ENCODE measurements around the gene C14orf132. TPM values are rescaled to one million over a fixed set of nuclear protein-coding genes. Genes with fewer than 3 reads are reported as not detected.

The C14orf132 gene
- total and polyA plus RNA-seq, 2 of the 4 experiments (the other 2 are of a cell fraction), result 6.3 to 13.5 TPM

DNA sequence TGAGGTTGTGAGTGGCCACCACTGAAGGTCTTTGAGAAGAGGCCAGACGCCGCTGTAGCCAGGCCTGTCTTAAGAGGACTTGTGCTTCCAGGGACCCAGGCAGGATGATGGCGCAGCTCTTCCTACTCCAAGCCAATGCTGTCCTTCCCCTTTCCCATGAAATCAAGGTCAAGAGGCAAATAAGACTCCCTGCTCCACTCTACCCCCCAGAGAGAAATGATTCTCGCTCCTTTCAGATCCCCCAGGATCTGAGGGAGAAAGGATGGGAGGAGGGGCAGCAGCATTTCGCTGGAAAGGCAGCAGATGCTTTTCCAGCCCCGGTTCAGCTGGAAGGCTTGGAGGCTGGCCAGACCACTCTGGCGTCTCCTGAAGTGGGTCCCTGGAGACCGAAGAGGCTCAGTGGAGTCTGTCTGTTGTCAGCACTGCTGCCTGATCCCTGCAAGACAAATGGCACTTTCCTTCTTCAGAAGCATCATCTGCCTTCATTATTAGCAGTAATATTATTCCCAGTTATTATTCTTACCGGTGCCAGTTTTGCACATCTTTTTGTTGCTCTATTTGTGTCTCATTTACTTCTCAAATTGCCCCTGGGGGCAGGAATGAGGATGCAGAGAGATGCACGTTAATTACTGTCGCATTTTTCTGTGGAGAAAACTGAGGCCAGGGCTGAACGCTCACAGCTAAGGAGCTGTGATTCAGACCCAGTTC lies 51.4 kb downstream of the C14orf132 start (continued):
- TF ChIP-seq MXI1 (IDR thresholded peaks at IDR 0.05; ENCODE audit: borderline replicate concordance, low read depth, low read length), result no peak
- TF ChIP-seq POLR2A (IDR thresholded peaks at IDR 0.05; ENCODE audit: low read depth, low read length), result no peak

DNA sequence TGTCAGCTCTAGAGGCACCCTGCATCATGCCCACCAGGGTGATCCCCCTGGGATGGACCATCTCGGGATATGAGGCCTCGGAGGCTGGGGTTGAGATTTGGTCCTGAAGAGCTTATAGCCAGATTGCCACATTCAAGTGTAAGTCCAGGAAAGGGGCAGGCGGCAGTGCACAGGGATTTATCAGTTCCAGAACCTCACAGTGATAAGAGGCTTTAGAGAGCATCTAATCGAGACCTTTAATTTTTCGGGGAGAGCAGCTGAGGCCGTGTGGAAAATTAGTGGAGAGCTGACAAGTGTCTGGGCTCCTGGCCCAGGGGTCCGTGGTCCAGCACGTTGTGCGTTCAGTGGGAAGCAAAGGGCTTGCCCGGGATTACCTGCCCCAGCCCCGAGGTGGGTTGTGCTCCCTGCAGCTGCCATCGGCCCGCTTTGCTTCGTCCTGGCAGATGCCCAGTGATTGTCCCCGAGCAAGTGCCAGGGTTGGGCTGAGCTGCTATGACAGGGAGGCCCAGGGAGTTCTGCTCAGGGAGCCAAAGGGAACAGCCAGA lies 52.1 kb downstream of the C14orf132 start:
- TF ChIP-seq NFE2L2 (IDR thresholded peaks at IDR 0.05; ENCODE audit: low read depth, low read length) (no peak), MXI1 (IDR thresholded peaks at IDR 0.05; ENCODE audit: borderline replicate concordance, low read depth, low read length) (no peak), FOS (IDR thresholded peaks at IDR 0.05; ENCODE audit: low read depth, low read length) (no peak), POLR2A (IDR thresholded peaks at IDR 0.05; ENCODE audit: low read depth, low read length) (no peak)
- Histone ChIP-seq H3K9me3 (ENCODE audit: control insufficient read depth, insufficient read depth, low read length) (no peaks in the 10 kb centered on the region), H2BK20ac (ENCODE audit: low read depth, low read length) (no peak overlapping the region), H2BK15ac (ENCODE audit: low read depth, low read length) (no peak overlapping the region), H2BK5ac (ENCODE audit: low read depth, low read length, poor library complexity, severe bottlenecking) (no peak overlapping the region), H3K4me2 (ENCODE audit: low read depth, low read length) (no peak overlapping the region), H2BK120ac (ENCODE audit: low read depth, low read length) (no peak overlapping the region), H3K4me1 (ENCODE audit: control insufficient read depth, insufficient read depth, low read length) (peaks cover 21% of the 10 kb centered on the region), H3K9me1 (ENCODE audit: insufficient read depth, low read length) (peaks cover 18% of the 10 kb centered on the region), H3K9ac (ENCODE audit: low read depth, low read length) (no peak overlapping the region), H3K27ac (ENCODE audit: insufficient read depth, low read length) (no peak overlapping the region), H3K4ac (ENCODE audit: low read depth, low read length) (no peak overlapping the region), H3K79me1 (ENCODE audit: low read depth in 1 of 2, low read length in 2 of 2) (peaks cover 2 to 4% of the 10 kb centered on the region in 2 experiments; a peak in 2 of 4 replicates), H4K20me1 (ENCODE audit: insufficient read depth, low read length) (no peaks in the 10 kb centered on the region), H4K8ac (ENCODE audit: low read depth in 2 of 2, low read length in 2 of 2) (no peak overlapping the region), H4K91ac (ENCODE audit: insufficient read depth, low read depth, low read length) (no peak overlapping the region), H3K27me3 (ENCODE audit: control insufficient read depth, insufficient read depth, low read length) (no peaks in the 10 kb centered on the region), H3K56ac (ENCODE audit: extremely low read depth, insufficient read depth, low read length) (no peak overlapping the region), H2AK5ac (ENCODE audit: low read depth, low read length) (no peak overlapping the region), H2AFZ (replicated peaks; ENCODE audit: low read length, poor library complexity) (no peak overlapping the region), H3K14ac (replicated peaks; ENCODE audit: low read depth, low read length) (no peak overlapping the region), H3K18ac (ENCODE audit: low read depth, low read length) (no peak overlapping the region), H3K23ac (ENCODE audit: low read depth, low read length) (no peak overlapping the region), H3K36me3 (ENCODE audit: control insufficient read depth, insufficient read depth, low read length) (peaks cover 29% of the 10 kb centered on the region), H4K5ac (ENCODE audit: low read depth, low read length) (no peak overlapping the region), H2AK9ac (replicated peaks; ENCODE audit: low read depth, low read length, poor library complexity) (no peak overlapping the region), H3K4me3 (ENCODE audit: insufficient read depth, low read depth, low read length) (no peak overlapping the region)
- intact Hi-C loops (cut with micrococcal nuclease), result loop anchor here (5.0 kb wide), 1 partner anchor 39 kb away; no protein-coding TSS in a partner anchor
- DNase-seq (no peak), ATAC-seq (ENCODE audit: low read depth) (no peak)
- no TSS peak for BruUV-seq (replicated peaks)
- ChIA-PET CTCF (interaction anchor here (0.6 to 1.4 kb wide), 3 partner anchors 29 to 51 kb away, joined by 3 to 7 read pairs (median 6); no protein-coding TSS in a partner anchor), POLR2A (ENCODE audit: unreplicated experiment) (no interaction called here)
- 80% methylated on average over 11 of the region's 15 CpGs; no CpG with 5 or more reads in 1 of the 2 experiments for WGBS, 2 experiments (ENCODE audit: extremely low coverage in 2 of 2, insufficient read length in 1 of 2)
- dilution Hi-C loops (cut with HindIII; ENCODE audit: low sequenced_read_pairs, unreplicated experiment), result no loop called here
- in situ Hi-C loops (cut with MboI; ENCODE audit: low sequenced_read_pairs), result loop anchor here (10.0 kb wide), 1 partner anchor 546 kb away; no protein-coding TSS in a partner anchor
